B cell (primary cell): ENCODE results near the gene ZFP28.

Experiments
- EZH2 ChIP-seq: IDR thresholded peaks from 2 replicates; pipeline ENCODE4 v1.6.1; 2012; ENCODE audit warnings: borderline replicate concordance, low read depth, mild to moderate bottlenecking, moderate library complexity, low read length; ENCODE audit not compliant: insufficient read depth, poor library complexity, severe bottlenecking
- TF ChIP-seq, protein P1 (sequence below): fragments of 200-600 bp; IDR thresholded peaks from one replicate; pipeline ENCODE4 v1.8.0; 2022; ENCODE audit warnings: antibody characterized with exemption, mild to moderate bottlenecking

DNA sequence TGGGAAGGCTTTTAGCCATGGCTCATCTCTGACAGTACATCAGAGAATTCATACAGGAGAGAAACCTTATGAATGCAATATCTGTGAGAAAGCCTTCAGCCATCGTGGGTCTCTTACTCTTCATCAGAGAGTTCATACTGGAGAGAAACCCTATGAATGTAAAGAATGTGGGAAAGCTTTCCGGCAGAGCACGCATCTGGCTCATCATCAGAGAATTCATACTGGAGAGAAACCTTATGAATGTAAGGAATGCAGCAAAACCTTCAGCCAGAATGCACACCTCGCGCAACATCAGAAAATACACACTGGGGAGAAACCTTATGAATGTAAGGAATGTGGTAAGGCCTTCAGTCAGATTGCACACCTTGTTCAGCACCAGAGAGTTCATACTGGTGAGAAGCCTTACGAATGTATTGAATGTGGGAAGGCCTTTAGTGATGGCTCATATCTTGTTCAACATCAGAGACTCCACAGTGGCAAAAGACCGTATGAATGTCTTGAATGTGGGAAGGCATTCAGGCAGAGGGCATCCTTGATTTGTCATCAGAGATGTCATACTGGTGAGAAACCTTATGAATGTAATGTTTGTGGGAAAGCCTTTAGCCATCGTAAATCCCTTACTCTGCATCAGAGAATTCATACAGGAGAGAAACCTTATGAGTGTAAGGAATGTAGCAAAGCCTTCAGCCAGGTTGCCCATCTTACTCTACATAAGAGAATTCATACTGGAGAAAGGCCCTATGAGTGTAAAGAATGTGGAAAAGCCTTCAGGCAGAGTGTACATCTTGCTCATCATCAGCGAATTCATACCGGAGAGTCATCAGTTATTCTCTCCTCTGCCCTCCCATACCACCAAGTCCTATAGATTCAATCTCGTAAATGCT, 39.2 kb downstream of the ZFP28 start:
- TF ChIP-seq, protein P1, sequence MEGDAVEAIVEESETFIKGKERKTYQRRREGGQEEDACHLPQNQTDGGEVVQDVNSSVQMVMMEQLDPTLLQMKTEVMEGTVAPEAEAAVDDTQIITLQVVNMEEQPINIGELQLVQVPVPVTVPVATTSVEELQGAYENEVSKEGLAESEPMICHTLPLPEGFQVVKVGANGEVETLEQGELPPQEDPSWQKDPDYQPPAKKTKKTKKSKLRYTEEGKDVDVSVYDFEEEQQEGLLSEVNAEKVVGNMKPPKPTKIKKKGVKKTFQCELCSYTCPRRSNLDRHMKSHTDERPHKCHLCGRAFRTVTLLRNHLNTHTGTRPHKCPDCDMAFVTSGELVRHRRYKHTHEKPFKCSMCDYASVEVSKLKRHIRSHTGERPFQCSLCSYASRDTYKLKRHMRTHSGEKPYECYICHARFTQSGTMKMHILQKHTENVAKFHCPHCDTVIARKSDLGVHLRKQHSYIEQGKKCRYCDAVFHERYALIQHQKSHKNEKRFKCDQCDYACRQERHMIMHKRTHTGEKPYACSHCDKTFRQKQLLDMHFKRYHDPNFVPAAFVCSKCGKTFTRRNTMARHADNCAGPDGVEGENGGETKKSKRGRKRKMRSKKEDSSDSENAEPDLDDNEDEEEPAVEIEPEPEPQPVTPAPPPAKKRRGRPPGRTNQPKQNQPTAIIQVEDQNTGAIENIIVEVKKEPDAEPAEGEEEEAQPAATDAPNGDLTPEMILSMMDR, result no peak
- no peak for TF ChIP-seq EZH2
